K562 (cell line): ENCODE data around the gene LHX5. TPM values are rescaled to one million over a fixed set of nuclear protein-coding genes. Genes with fewer than 3 reads are reported as not detected.

Source experiments
- ADNP ChIP-seq: fragments of 200-800 bp; sonication (Bioruptor generic); IDR thresholded peaks from 2 replicates; pipeline ENCODE4 v1.6.1; 2016; ENCODE audit warnings: missing genetic modification characterization, missing compliant biosample characterization
- ARNT ChIP-seq, 2 experiments: fragments of 450-650 bp; IDR thresholded peaks; 2 replicates each; pipeline ENCODE4 v1.6.1; 2016; ENCODE audit warnings: mild to moderate bottlenecking in 1 of 2
- ASH1L ChIP-seq: fragments of 450-650 bp; IDR thresholded peaks from 2 replicates; pipeline ENCODE4 v1.6.1; 2018; ENCODE audit warnings: borderline replicate concordance, mild to moderate bottlenecking, low read depth; ENCODE audit not compliant: partially characterized antibody
- ATF3 ChIP-seq, 2 experiments: fragments of 450-650 bp in 1 of 2; sonication (generic) in 1 of 2; formaldehyde crosslinking in 1 of 2; IDR thresholded peaks in 1 of 2; conservative IDR thresholded peaks in 1 of 2; 2 replicates each; pipeline versions ENCODE4 v1.6.1 to v1.8.1; 2016 to 2023; ENCODE audit warnings: mild to moderate bottlenecking in 2 of 2, moderate library complexity in 2 of 2, inconsistent platforms in 1 of 2, missing genetic modification reagents in 1 of 2
- ESRRB ChIP-seq: fragments of 250-450 bp; sonication (Bioruptor Pico); IDR thresholded peaks from 2 replicates; pipeline ENCODE4 v1.5.0; 2020; ENCODE audit warnings: mild to moderate bottlenecking, moderate library complexity, borderline replicate concordance
- KDM1A ChIP-seq, 2 experiments: fragments of 450-650 bp; IDR thresholded peaks; 2 replicates each; pipeline ENCODE4 v1.6.1; 2016; ENCODE audit warnings: mild to moderate bottlenecking in 2 of 2
- RCOR1 ChIP-seq, 2 experiments: IDR thresholded peaks; 2 replicates each; pipeline ENCODE4 v1.6.1; 2012; ENCODE audit warnings: low read depth in 2 of 2, low read length in 2 of 2, borderline replicate concordance in 1 of 2, improper control_type of control experiment in 1 of 2
- SMARCA4 ChIP-seq: fragments of 450-650 bp; IDR thresholded peaks from 2 replicates; pipeline ENCODE4 v1.6.1; 2016
- SMARCA5 ChIP-seq: fragments of 450-650 bp; IDR thresholded peaks from 2 replicates; pipeline ENCODE4 v1.6.1; 2016
- SMARCC2 ChIP-seq: fragments of 450-650 bp; IDR thresholded peaks from 2 replicates; pipeline ENCODE4 v1.6.1; 2017; ENCODE audit warnings: antibody characterized with exemption, moderate library complexity, mild to moderate bottlenecking, low read depth
- XRCC3 ChIP-seq: fragments of 450-650 bp; IDR thresholded peaks from 2 replicates; pipeline ENCODE4 v1.6.1; 2017; ENCODE audit warnings: mild to moderate bottlenecking, moderate library complexity
- ZNF165 ChIP-seq: fragments of 250-450 bp; sonication (Bioruptor Pico); IDR thresholded peaks from 2 replicates; pipeline ENCODE4 v1.4.0; 2020; ENCODE audit warnings: borderline replicate concordance
- ZNF316 ChIP-seq: fragments of 450-650 bp; IDR thresholded peaks from 2 replicates; pipeline ENCODE4 v1.6.1; 2016
- ZNF318 ChIP-seq, 2 experiments: fragments of 450-650 bp; IDR thresholded peaks; 2 replicates each; pipeline ENCODE4 v1.6.1; 2016; ENCODE audit warnings: mild to moderate bottlenecking in 2 of 2, borderline replicate concordance in 1 of 2, low read depth in 1 of 2, moderate library complexity in 1 of 2
- ZNF511 ChIP-seq: sonication (generic); formaldehyde crosslinking; IDR thresholded peaks from 2 replicates; pipeline ENCODE4 v1.8.0; 2022; ENCODE audit warnings: mild to moderate bottlenecking, missing genetic modification reagents
- ZNF586 ChIP-seq: fragments of 450-650 bp; formaldehyde crosslinking; conservative IDR thresholded peaks from 2 replicates; pipeline ENCODE4 v1.4.0; 2020; ENCODE audit warnings: mild to moderate bottlenecking, moderate library complexity
- polyA plus RNA-seq, 8 experiments: library from polyadenylated mRNA; depleted of rRNA in 4 of 8; stranded (reverse) in 5 of 8; unstranded in 3 of 8; fragments of >200 nt; fragmentation: Nextera tagmentation in 2 of 8; fragmentation: Illumina TruSeq in 1 of 8; extraction: Ambion mirVana in 2 of 8; extraction: Trizol in 1 of 8; gene quantifications; 2 replicates each; pipeline versions ENCODE4 v1.2.1 to v1.2.3, GENCODE V29; 2011 to 2014; ENCODE audit warnings: inconsistent platforms in 1 of 8, missing spikeins in 1 of 8
- total RNA-seq, 7 experiments: library from RNA; depleted of rRNA in 6 of 7; stranded (reverse); fragments of >200 nt in 6 of 7; fragmentation: Illumina TruSeq in 2 of 7; extraction: Trizol in 2 of 7; gene quantifications; 2 replicates each; pipeline versions ENCODE4 v1.2.1 to v1.2.3, GENCODE V29; 2011 to 2021; ENCODE audit warnings: low replicate concordance in 1 of 7
- TF ChIP-seq, protein P1 (sequence below): fragments of 450-650 bp; IDR thresholded peaks from 2 replicates; pipeline ENCODE4 v1.6.1; 2016; ENCODE audit warnings: mild to moderate bottlenecking

LHX5 gene
- total and polyA plus RNA-seq, 9 of the 15 experiments (the other 6 are each of a cell fraction or from before 2014, with no cell fraction given): 0.04 to 0.17 (median 0.05) TPM; not detected in 6

DNA sequence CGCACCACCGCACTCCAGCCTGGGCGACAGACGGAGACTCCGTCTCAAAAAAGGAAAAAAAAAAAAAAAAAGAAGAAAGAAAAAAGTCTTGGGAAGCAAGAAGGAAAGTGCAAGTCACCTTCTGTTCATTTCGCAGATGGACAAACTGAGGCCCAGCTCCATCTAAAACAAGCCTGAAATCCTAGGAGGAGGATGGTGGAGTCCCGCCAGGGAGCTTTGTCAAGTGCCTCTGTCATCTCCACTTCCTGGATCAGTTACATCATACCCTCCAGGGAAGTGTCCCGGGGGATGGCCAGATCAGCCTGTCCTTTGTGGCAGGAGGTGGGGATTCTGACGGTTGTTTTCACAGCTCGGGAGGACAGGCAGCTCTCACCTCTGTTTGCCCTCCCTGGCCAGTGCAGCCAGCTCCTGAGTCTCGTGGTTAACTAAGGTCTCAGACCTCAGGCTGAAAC lies 58.2 kb downstream of the LHX5 start (continued):
- TF ChIP-seq ZNF318 (IDR thresholded peaks at IDR 0.05; ENCODE audit: borderline replicate concordance in 1 of 2, low read depth in 1 of 2): no peak
- TF ChIP-seq KDM1A (IDR thresholded peaks at IDR 0.05): peak; percentile 74 to 83
- TF ChIP-seq SMARCA4: no peak
- peak; percentile 52; the same call in 1 of the 2 replicates for TF ChIP-seq ATF3 (IDR thresholded peaks at IDR 0.05)
- no peak for TF ChIP-seq ATF3 (CRISPR knock-in tag; conservative IDR thresholded peaks at IDR 0.05)
- TF ChIP-seq SMARCA5: peak; percentile 81; the same call in 1 of the 2 replicates
- peak in 1 of 2 experiments; percentile 86; a peak in 3 of 4 replicates for TF ChIP-seq RCOR1 (IDR thresholded peaks at IDR 0.05; ENCODE audit: borderline replicate concordance in 1 of 2, low read depth in 2 of 2, low read length in 2 of 2)
- no peak for TF ChIP-seq ZNF511 (CRISPR knock-in tag)
- no peak for TF ChIP-seq ASH1L
- TF ChIP-seq XRCC3: no peak
- TF ChIP-seq, protein P1, sequence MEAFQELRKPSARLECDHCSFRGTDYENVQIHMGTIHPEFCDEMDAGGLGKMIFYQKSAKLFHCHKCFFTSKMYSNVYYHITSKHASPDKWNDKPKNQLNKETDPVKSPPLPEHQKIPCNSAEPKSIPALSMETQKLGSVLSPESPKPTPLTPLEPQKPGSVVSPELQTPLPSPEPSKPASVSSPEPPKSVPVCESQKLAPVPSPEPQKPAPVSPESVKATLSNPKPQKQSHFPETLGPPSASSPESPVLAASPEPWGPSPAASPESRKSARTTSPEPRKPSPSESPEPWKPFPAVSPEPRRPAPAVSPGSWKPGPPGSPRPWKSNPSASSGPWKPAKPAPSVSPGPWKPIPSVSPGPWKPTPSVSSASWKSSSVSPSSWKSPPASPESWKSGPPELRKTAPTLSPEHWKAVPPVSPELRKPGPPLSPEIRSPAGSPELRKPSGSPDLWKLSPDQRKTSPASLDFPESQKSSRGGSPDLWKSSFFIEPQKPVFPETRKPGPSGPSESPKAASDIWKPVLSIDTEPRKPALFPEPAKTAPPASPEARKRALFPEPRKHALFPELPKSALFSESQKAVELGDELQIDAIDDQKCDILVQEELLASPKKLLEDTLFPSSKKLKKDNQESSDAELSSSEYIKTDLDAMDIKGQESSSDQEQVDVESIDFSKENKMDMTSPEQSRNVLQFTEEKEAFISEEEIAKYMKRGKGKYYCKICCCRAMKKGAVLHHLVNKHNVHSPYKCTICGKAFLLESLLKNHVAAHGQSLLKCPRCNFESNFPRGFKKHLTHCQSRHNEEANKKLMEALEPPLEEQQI: no peak
- TF ChIP-seq ARNT (IDR thresholded peaks at IDR 0.05): no peak
- no peak for TF ChIP-seq ESRRB (CRISPR knock-in tag)
- no peak for TF ChIP-seq ZNF165 (CRISPR knock-in tag)
- peak; percentile 90 for TF ChIP-seq ADNP
- no peak for TF ChIP-seq ZNF586 (CRISPR knock-in tag)
- TF ChIP-seq ZNF316: peak; percentile 55
- no peak for TF ChIP-seq SMARCC2
